Measurements from ENCODE around the gene LHPP. TPM values are rescaled to one million over a fixed set of nuclear protein-coding genes. Genes with fewer than 3 reads are reported as not detected.

LHPP gene
- total and polyA plus RNA-seq, 10 of the 15 experiments (the other 5 are each of a cell fraction or from before 2014, with no cell fraction given), result 0.79 to 9.8 (median 6.7) TPM

DNA sequence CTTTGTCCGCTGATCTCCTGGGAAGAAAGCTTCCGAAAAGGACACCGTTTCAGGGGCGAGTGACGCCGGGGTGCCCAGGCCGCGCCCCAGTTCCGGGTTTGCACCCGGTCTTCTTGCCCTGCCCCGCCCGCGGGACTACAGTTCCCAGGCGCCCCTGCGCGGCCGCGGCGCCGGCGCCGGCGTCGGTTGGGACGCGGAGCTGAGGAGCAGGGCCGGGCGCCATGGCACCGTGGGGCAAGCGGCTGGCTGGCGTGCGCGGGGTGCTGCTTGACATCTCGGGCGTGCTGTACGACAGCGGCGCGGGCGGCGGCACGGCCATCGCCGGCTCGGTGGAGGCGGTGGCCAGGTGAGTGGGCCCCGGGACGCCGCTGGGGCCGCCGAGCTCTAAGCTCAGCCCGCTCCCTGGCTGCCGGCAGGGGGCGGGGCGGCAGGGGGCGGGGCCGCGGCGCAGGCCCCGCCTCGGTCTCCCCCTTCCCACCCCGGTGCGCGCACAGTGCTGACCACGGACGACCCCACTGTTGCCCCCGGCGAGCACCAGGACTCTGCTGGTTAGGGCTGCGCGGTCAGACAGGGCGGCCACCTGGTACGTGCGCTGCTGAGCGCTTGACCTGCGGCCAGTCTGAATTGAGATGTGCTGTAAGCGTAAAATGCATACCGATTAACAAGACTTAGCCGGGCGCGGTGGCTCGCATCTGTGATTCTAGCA lies at the start of gene LHPP (continued):
- TF ChIP-seq, protein P1, sequence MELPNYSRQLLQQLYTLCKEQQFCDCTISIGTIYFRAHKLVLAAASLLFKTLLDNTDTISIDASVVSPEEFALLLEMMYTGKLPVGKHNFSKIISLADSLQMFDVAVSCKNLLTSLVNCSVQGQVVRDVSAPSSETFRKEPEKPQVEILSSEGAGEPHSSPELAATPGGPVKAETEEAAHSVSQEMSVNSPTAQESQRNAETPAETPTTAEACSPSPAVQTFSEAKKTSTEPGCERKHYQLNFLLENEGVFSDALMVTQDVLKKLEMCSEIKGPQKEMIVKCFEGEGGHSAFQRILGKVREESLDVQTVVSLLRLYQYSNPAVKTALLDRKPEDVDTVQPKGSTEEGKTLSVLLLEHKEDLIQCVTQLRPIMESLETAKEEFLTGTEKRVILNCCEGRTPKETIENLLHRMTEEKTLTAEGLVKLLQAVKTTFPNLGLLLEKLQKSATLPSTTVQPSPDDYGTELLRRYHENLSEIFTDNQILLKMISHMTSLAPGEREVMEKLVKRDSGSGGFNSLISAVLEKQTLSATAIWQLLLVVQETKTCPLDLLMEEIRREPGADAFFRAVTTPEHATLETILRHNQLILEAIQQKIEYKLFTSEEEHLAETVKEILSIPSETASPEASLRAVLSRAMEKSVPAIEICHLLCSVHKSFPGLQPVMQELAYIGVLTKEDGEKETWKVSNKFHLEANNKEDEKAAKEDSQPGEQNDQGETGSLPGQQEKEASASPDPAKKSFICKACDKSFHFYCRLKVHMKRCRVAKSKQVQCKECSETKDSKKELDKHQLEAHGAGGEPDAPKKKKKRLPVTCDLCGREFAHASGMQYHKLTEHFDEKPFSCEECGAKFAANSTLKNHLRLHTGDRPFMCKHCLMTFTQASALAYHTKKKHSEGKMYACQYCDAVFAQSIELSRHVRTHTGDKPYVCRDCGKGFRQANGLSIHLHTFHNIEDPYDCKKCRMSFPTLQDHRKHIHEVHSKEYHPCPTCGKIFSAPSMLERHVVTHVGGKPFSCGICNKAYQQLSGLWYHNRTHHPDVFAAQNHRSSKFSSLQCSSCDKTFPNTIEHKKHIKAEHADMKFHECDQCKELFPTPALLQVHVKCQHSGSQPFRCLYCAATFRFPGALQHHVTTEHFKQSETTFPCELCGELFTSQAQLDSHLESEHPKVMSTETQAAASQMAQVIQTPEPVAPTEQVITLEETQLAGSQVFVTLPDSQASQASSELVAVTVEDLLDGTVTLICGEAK (IDR thresholded peaks at IDR 0.05; ENCODE audit: borderline replicate concordance), result no peak
- TF ChIP-seq, protein P2, sequence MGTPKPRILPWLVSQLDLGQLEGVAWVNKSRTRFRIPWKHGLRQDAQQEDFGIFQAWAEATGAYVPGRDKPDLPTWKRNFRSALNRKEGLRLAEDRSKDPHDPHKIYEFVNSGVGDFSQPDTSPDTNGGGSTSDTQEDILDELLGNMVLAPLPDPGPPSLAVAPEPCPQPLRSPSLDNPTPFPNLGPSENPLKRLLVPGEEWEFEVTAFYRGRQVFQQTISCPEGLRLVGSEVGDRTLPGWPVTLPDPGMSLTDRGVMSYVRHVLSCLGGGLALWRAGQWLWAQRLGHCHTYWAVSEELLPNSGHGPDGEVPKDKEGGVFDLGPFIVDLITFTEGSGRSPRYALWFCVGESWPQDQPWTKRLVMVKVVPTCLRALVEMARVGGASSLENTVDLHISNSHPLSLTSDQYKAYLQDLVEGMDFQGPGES (IDR thresholded peaks at IDR 0.05), result 0 out of 2 replicates have a peak, but pooled peaks have one; percentile 22
- TF ChIP-seq NFYB (IDR thresholded peaks at IDR 0.05; ENCODE audit: insufficient read depth, low read depth, low read length) (no peak), IKZF1 (conservative IDR thresholded peaks at IDR 0.05) (peak; percentile 99), FOXK2 (IDR thresholded peaks at IDR 0.05) (no peak), NRF1 (conservative IDR thresholded peaks at IDR 0.05; ENCODE audit: low read depth, low read length) (peak; percentile 51), ZNF622 (IDR thresholded peaks at IDR 0.05) (no peak), ASH2L (IDR thresholded peaks at IDR 0.05; ENCODE audit: borderline replicate concordance, low read depth) (no peak), NR2C1 (IDR thresholded peaks at IDR 0.05) (peak; percentile 56), BHLHE40 (IDR thresholded peaks at IDR 0.05; ENCODE audit: borderline replicate concordance in 1 of 2, low read depth in 2 of 2, low read length in 1 of 2) (peak in 1 of 2 experiments; percentile 64; a peak in 1 of 4 replicates), ZNF384 (IDR thresholded peaks at IDR 0.05; ENCODE audit: borderline replicate concordance, low read depth, low read length) (no peak), ETV6 (conservative IDR thresholded peaks at IDR 0.05 in 1 of 2, IDR thresholded peaks at IDR 0.05 in 1 of 2; ENCODE audit: borderline replicate concordance in 1 of 2, low read depth in 1 of 2) (no peak), SUZ12 (IDR thresholded peaks at IDR 0.05; ENCODE audit: unreplicated experiment) (no peak), RBBP5 (conservative IDR thresholded peaks at IDR 0.05) (no peak), CHD2 (IDR thresholded peaks at IDR 0.05; ENCODE audit: borderline replicate concordance, low read depth, low read length) (no peak), TCF7 (IDR thresholded peaks at IDR 0.05; ENCODE audit: borderline replicate concordance) (no peak), HDGF (IDR thresholded peaks at IDR 0.05) (no peak), EP300 (IDR thresholded peaks at IDR 0.05; ENCODE audit: borderline replicate concordance in 1 of 2, control insufficient read depth in 1 of 2, low read depth in 2 of 2, low read length in 2 of 2) (no peak), NFXL1 (IDR thresholded peaks at IDR 0.05; ENCODE audit: borderline replicate concordance) (0 out of 2 replicates have a peak, but pooled peaks have one; percentile 39), NFIC (IDR thresholded peaks at IDR 0.05; ENCODE audit: low read depth, low read length) (no peak)
- TF ChIP-seq, protein P3, sequence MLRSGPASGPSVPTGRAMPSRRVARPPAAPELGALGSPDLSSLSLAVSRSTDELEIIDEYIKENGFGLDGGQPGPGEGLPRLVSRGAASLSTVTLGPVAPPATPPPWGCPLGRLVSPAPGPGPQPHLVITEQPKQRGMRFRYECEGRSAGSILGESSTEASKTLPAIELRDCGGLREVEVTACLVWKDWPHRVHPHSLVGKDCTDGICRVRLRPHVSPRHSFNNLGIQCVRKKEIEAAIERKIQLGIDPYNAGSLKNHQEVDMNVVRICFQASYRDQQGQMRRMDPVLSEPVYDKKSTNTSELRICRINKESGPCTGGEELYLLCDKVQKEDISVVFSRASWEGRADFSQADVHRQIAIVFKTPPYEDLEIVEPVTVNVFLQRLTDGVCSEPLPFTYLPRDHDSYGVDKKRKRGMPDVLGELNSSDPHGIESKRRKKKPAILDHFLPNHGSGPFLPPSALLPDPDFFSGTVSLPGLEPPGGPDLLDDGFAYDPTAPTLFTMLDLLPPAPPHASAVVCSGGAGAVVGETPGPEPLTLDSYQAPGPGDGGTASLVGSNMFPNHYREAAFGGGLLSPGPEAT (IDR thresholded peaks at IDR 0.05; ENCODE audit: low read depth), result no peak
- TF ChIP-seq, protein P4, sequence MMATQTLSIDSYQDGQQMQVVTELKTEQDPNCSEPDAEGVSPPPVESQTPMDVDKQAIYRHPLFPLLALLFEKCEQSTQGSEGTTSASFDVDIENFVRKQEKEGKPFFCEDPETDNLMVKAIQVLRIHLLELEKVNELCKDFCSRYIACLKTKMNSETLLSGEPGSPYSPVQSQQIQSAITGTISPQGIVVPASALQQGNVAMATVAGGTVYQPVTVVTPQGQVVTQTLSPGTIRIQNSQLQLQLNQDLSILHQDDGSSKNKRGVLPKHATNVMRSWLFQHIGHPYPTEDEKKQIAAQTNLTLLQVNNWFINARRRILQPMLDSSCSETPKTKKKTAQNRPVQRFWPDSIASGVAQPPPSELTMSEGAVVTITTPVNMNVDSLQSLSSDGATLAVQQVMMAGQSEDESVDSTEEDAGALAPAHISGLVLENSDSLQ (IDR thresholded peaks at IDR 0.05), result 0 out of 2 replicates have a peak, but pooled peaks have one; percentile 20
